NT2/D1 (cell line): ENCODE measurements around the gene HK1.

Experiments
- DNase-seq: peaks from one replicate; pipeline ENCODE4 v3.0.0-alpha.2; 2011; ENCODE audit warnings: low read depth, low spot score
- H3K27me3 ChIP-seq: 2 replicates; pipeline ENCODE4 v1.6.0; 2011; ENCODE audit warnings: mild to moderate bottlenecking; ENCODE audit not compliant: insufficient read length, insufficient read depth
- H3K36me3 ChIP-seq: 2 replicates; pipeline ENCODE4 v1.6.1; 2011; ENCODE audit warnings: mild to moderate bottlenecking, low read length, mixed read lengths; ENCODE audit not compliant: insufficient read depth, insufficient read length
- H3K4me1 ChIP-seq: 2 replicates; pipeline ENCODE4 v1.5.1; 2011; ENCODE audit not compliant: insufficient read depth, insufficient read length
- H3K4me3 ChIP-seq: 2 replicates; pipeline ENCODE4 v1.5.1; 2011; ENCODE audit warnings: low read depth; ENCODE audit not compliant: insufficient read length
- H3K9ac ChIP-seq: 2 replicates; pipeline ENCODE4 v1.6.0; 2011; ENCODE audit warnings: low read depth; ENCODE audit not compliant: insufficient read length
- H3K9me3 ChIP-seq: 2 replicates; pipeline ENCODE4 v1.5.1; 2011; ENCODE audit warnings: mild to moderate bottlenecking, low read length; ENCODE audit not compliant: insufficient read depth
- SUZ12 ChIP-seq: IDR thresholded peaks from 2 replicates; pipeline ENCODE4 v1.6.1; 2011; ENCODE audit not compliant: insufficient read length, insufficient read depth; ENCODE audit errors: extremely low read depth
- YY1 ChIP-seq: IDR thresholded peaks from 2 replicates; pipeline ENCODE4 v1.6.1; 2011; ENCODE audit not compliant: insufficient read length, insufficient read depth
- ZNF274 ChIP-seq: IDR thresholded peaks from 2 replicates; pipeline ENCODE4 v1.6.1; 2011; ENCODE audit warnings: mild to moderate bottlenecking, low read depth, low read length

Gene HK1

GRCh38 chr10:69254877-69255276, 23.4 kb upstream of the HK1 start:
- Histone ChIP-seq H3K27me3 (no peaks in the 10 kb centered on the region), H3K4me1 (no peaks in the 10 kb centered on the region), H3K9me3 (no peaks in the 10 kb centered on the region), H3K4me3 (no peak overlapping the region), H3K9ac (no peak overlapping the region), H3K36me3 (no peaks in the 10 kb centered on the region)
- no peak for DNase-seq
- no peak for TF ChIP-seq SUZ12
- no peak for TF ChIP-seq YY1
- TF ChIP-seq ZNF274, result no peak

- H3K4me1 ChIP-seq, result no peaks in the 10 kb centered on the region
- DNase-seq, result no peak
- H3K9me3 ChIP-seq, result no peaks in the 10 kb centered on the region
- no peak overlapping the region for H3K4me3 ChIP-seq
- TF ChIP-seq ZNF274 (no peak), SUZ12 (no peak), YY1 (no peak)
- H3K36me3 ChIP-seq, result no peaks in the 10 kb centered on the region
- H3K27me3 ChIP-seq, result no peaks in the 10 kb centered on the region
- no peak overlapping the region for H3K9ac ChIP-seq
These were observed 18.6 kb upstream of the HK1 start for GRCh38 chr10:69259547-69260243.

- H3K9ac ChIP-seq, result no peak overlapping the region
- H3K36me3 ChIP-seq, result no peaks in the 10 kb centered on the region
- TF ChIP-seq SUZ12, result no peak
- no peak for TF ChIP-seq ZNF274
- no peak for TF ChIP-seq YY1
- DNase-seq, result no peak
- H3K4me1 ChIP-seq, result no peaks in the 10 kb centered on the region
- H3K4me3 ChIP-seq, result no peak overlapping the region
- H3K27me3 ChIP-seq, result no peaks in the 10 kb centered on the region
- no peaks in the 10 kb centered on the region for H3K9me3 ChIP-seq
These were observed 17.1 kb upstream of the HK1 start for GRCh38 chr10:69261184-69261583.

GRCh38 chr10:69262292-69262751, 16.0 kb upstream of the HK1 start:
- H3K9ac ChIP-seq, result no peak overlapping the region
- no peaks in the 10 kb centered on the region for H3K4me1 ChIP-seq
- no peaks in the 10 kb centered on the region for H3K9me3 ChIP-seq
- no peak overlapping the region for H3K4me3 ChIP-seq
- DNase-seq, result no peak
- H3K27me3 ChIP-seq, result no peaks in the 10 kb centered on the region
- TF ChIP-seq ZNF274, result no peak
- TF ChIP-seq YY1, result no peak
- no peak for TF ChIP-seq SUZ12
- H3K36me3 ChIP-seq, result no peaks in the 10 kb centered on the region

- TF ChIP-seq ZNF274 (no peak), YY1 (no peak), SUZ12 (no peak)
- Histone ChIP-seq H3K4me1 (no peaks in the 10 kb centered on the region), H3K27me3 (no peaks in the 10 kb centered on the region), H3K4me3 (no peak overlapping the region), H3K36me3 (no peaks in the 10 kb centered on the region), H3K9me3 (no peaks in the 10 kb centered on the region), H3K9ac (no peak overlapping the region)
- no peak for DNase-seq
These were observed 12.8 kb upstream of the HK1 start for GRCh38 chr10:69265521-69265920.

- Histone ChIP-seq H3K4me3 (no peak overlapping the region), H3K36me3 (no peaks in the 10 kb centered on the region), H3K9me3 (no peaks in the 10 kb centered on the region), H3K27me3 (no peaks in the 10 kb centered on the region), H3K9ac (no peak overlapping the region), H3K4me1 (no peaks in the 10 kb centered on the region)
- DNase-seq, result no peak
- TF ChIP-seq ZNF274 (no peak), YY1 (no peak), SUZ12 (no peak)
These were observed 9.4 kb upstream of the HK1 start for GRCh38 chr10:69268761-69269416.

- Histone ChIP-seq H3K9ac (no peak overlapping the region), H3K4me3 (no peak overlapping the region), H3K27me3 (no peaks in the 10 kb centered on the region), H3K4me1 (no peaks in the 10 kb centered on the region), H3K9me3 (no peaks in the 10 kb centered on the region), H3K36me3 (no peaks in the 10 kb centered on the region)
- no peak for TF ChIP-seq ZNF274
- no peak for TF ChIP-seq SUZ12
- TF ChIP-seq YY1, result no peak
- no peak for DNase-seq
These were observed 8.5 kb upstream of the HK1 start for GRCh38 chr10:69269761-69270160.
